IMR-90 (cell line): ENCODE results near the gene PKNOX1.

Source experiments
- CEBPB ChIP-seq: IDR thresholded peaks from 2 replicates; pipeline ENCODE4 v1.6.1; 2012; ENCODE audit warnings: low read depth, low read length, improper control_type of control experiment
- CHD1 ChIP-seq: IDR thresholded peaks from 2 replicates; pipeline ENCODE4 v1.6.1; 2012; ENCODE audit warnings: low read depth, low read length, improper control_type of control experiment
- CTCF ChIP-seq: conservative IDR thresholded peaks from 2 replicates; pipeline ENCODE4 v1.5.1; 2012; ENCODE audit warnings: mild to moderate bottlenecking, low read depth, low read length, improper control_type of control experiment
- FOS ChIP-seq: fragments of 150-350 bp; IDR thresholded peaks from 2 replicates; pipeline ENCODE4 v1.6.1; 2016; ENCODE audit warnings: low read depth, low read length
- MXI1 ChIP-seq: IDR thresholded peaks from 2 replicates; pipeline ENCODE4 v1.6.1; 2012; ENCODE audit warnings: low read depth, mild to moderate bottlenecking, low read length, moderate library complexity, borderline replicate concordance
- NFE2L2 ChIP-seq: fragments of 150-350 bp; IDR thresholded peaks from 2 replicates; pipeline ENCODE4 v1.6.1; 2016; ENCODE audit warnings: low read depth, mild to moderate bottlenecking, low read length
- POLR2A ChIP-seq: IDR thresholded peaks from 2 replicates; pipeline ENCODE4 v1.6.1; 2012; ENCODE audit warnings: mild to moderate bottlenecking, low read depth, low read length
- RAD21 ChIP-seq: IDR thresholded peaks from 2 replicates; pipeline ENCODE4 v1.6.1; 2012; ENCODE audit warnings: low read length, improper control_type of control experiment
- RCOR1 ChIP-seq: IDR thresholded peaks from 2 replicates; pipeline ENCODE4 v1.6.1; 2012; ENCODE audit warnings: mild to moderate bottlenecking, low read length, improper control_type of control experiment; ENCODE audit not compliant: insufficient replicate concordance
- RFX5 ChIP-seq: IDR thresholded peaks from 2 replicates; pipeline ENCODE4 v1.8.0; 2012; ENCODE audit warnings: low read depth, mild to moderate bottlenecking, low read length, moderate library complexity
- SMC3 ChIP-seq: fragments of 150-350 bp; IDR thresholded peaks from 2 replicates; pipeline ENCODE4 v1.6.1; 2016; ENCODE audit warnings: low read depth, mild to moderate bottlenecking, antibody characterized with exemption, low read length, moderate library complexity
- USF2 ChIP-seq: fragments of 150-350 bp; IDR thresholded peaks from 2 replicates; pipeline ENCODE4 v1.6.1; 2017; ENCODE audit warnings: mild to moderate bottlenecking, antibody characterized with exemption, low read length, low read depth
- TF ChIP-seq, protein P1 (sequence below): fragments of 150-350 bp; IDR thresholded peaks from 2 replicates; pipeline ENCODE4 v1.6.1; 2016; ENCODE audit warnings: low read depth, mild to moderate bottlenecking, low read length, moderate library complexity, borderline replicate concordance

DNA sequence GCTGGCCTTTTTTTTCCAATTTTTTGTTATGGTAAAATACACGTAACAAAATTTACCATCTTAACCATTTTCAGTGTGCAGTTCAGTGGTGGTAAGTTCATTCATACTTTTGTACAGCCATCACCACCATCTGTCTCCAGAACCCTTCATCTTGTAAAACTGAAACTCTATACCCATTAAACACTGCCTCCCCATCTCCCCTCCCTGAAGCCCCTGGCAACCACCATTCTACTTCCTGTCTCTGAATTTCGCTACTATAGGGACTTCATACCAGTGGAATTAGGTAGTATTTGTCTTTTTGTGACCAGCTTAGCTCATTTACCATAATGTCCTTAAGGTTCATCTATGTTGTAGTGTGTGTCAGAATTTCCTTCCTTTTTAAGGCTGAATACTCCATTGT, 8.7 kb downstream of the PKNOX1 start:
- TF ChIP-seq CTCF (no peak), RAD21 (no peak), RCOR1 (no peak), POLR2A (no peak), USF2 (no peak), CEBPB (no peak), RFX5 (no peak), NFE2L2 (no peak), FOS (no peak), MXI1 (no peak), SMC3 (no peak), CHD1 (no peak)
- TF ChIP-seq, protein P1, sequence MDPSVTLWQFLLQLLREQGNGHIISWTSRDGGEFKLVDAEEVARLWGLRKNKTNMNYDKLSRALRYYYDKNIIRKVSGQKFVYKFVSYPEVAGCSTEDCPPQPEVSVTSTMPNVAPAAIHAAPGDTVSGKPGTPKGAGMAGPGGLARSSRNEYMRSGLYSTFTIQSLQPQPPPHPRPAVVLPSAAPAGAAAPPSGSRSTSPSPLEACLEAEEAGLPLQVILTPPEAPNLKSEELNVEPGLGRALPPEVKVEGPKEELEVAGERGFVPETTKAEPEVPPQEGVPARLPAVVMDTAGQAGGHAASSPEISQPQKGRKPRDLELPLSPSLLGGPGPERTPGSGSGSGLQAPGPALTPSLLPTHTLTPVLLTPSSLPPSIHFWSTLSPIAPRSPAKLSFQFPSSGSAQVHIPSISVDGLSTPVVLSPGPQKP, result no peak
